HG03039 (cell line): ENCODE results near the gene MAP4.

ENCODE experiments used
- ATAC-seq: cut with Tn5 transposase; IDR thresholded peaks from one replicate; pipeline ENCODE4 v1.9.1; 2021; ENCODE audit warnings: mild to moderate bottlenecking, moderate library complexity; ENCODE audit not compliant: unreplicated experiment

Gene MAP4

GRCh38 chr3:47871389-47871788 lies 144.8 kb downstream of the MAP4 start:
- ATAC-seq, result no peak

- no peak for ATAC-seq
Observed at GRCh38 chr3:47870702-47871260, 145.4 kb downstream of the MAP4 start.

GRCh38 chr3:47870156-47870555 lies 146.1 kb downstream of the MAP4 start:
- ATAC-seq, result no peak

- no peak for ATAC-seq
Observed at GRCh38 chr3:47868306-47868705, 147.9 kb downstream of the MAP4 start.

GRCh38 chr3:47867451-47868044 lies 148.7 kb downstream of the MAP4 start:
- no peak for ATAC-seq

- no peak for ATAC-seq
Observed at GRCh38 chr3:47865192-47865591, 151.0 kb downstream of the MAP4 start.

GRCh38 chr3:47863391-47864128 lies 152.7 kb downstream of the MAP4 start:
- no peak for ATAC-seq

- ATAC-seq, result no peak
Observed at GRCh38 chr3:47859956-47860605, 156.1 kb downstream of the MAP4 start.

GRCh38 chr3:47857151-47857550 lies 159.1 kb downstream of the MAP4 start:
- ATAC-seq, result no peak

GRCh38 chr3:47856669-47857068 lies 159.5 kb downstream of the MAP4 start:
- no peak for ATAC-seq

- ATAC-seq, result no peak
Observed at GRCh38 chr3:47855461-47856383, 160.5 kb downstream of the MAP4 start.

GRCh38 chr3:47854720-47855455 lies 161.3 kb downstream of the MAP4 start:
- ATAC-seq, result no peak

GRCh38 chr3:47854267-47854666 lies 161.9 kb downstream of the MAP4 start:
- no peak for ATAC-seq

- ATAC-seq, result no peak
Observed at GRCh38 chr3:47852604-47853602, 163.3 kb downstream of the MAP4 start.

GRCh38 chr3:47851888-47852603 lies 164.2 kb downstream of the MAP4 start:
- ATAC-seq, result no peak

- no peak for ATAC-seq
Observed at GRCh38 chr3:47850564-47851410, 165.4 kb downstream of the MAP4 start.
